PC-3 (cell line): ENCODE results near the gene DLEU7. TPM values are rescaled to one million over a fixed set of nuclear protein-coding genes. Genes with fewer than 3 reads are reported as not detected.

ENCODE experiments used
- ATAC-seq: fragments of 200-7000 bp; cut with Tn5 transposase; 2 replicates; pipeline ENCODE4 v1.9.1; 2020; ENCODE audit warnings: mild to moderate bottlenecking, moderate library complexity
- BruUV-seq: library from RNA; stranded (reverse); fragments of 400-500 nt; replicated peaks from 2 replicates; lab custom pipeline; 2021; lab: Mats Ljungman, UMichigan
- CTCF ChIA-PET: fragments of 300-600 bp; sonication (Branson Sonifier 250); formaldehyde crosslinking; loops from one replicate; lab custom pipeline; 2022; ENCODE audit warnings: antibody characterized with exemption; lab: Charles Lee
- POLR2A ChIA-PET: fragments of 300-600 bp; sonication (Branson Sonifier 250); formaldehyde crosslinking; loops from one replicate; lab custom pipeline; 2022; ENCODE audit warnings: antibody characterized with exemption; ENCODE audit not compliant: unreplicated experiment; lab: Charles Lee
- DNase-seq: peaks from one replicate; pipeline ENCODE4 v3.0.0-alpha.2; 2015
- H2AFZ ChIP-seq: fragments of 300-600 bp; sonication (generic); 2 replicates; pipeline ENCODE4 v1.6.0; 2016; ENCODE audit warnings: antibody characterized with exemption, low read length
- H3F3A ChIP-seq: fragments of 300-600 bp; sonication (generic); one replicate; pipeline ENCODE4 v1.6.0; 2017; ENCODE audit warnings: antibody characterized with exemption, low read length, control low read depth, mild to moderate bottlenecking; ENCODE audit not compliant: unreplicated experiment
- H3K27ac ChIP-seq: fragments of 300-600 bp; sonication (generic); 2 replicates; pipeline ENCODE4 v1.5.1; 2016; ENCODE audit warnings: mild to moderate bottlenecking, low read length
- H3K27me3 ChIP-seq: fragments of 300-600 bp; sonication (generic); 2 replicates; pipeline ENCODE4 v1.6.1; 2016; ENCODE audit warnings: low read length, mixed read lengths
- H3K36me3 ChIP-seq: fragments of 300-600 bp; sonication (generic); 2 replicates; pipeline ENCODE4 v1.6.1; 2016; ENCODE audit warnings: low read depth, mixed run types, low read length, mixed read lengths
- H3K4me1 ChIP-seq: fragments of 300-600 bp; sonication (generic); 2 replicates; pipeline ENCODE4 v1.5.1; 2016; ENCODE audit warnings: low read length; ENCODE audit not compliant: insufficient read depth
- H3K4me2 ChIP-seq: fragments of 300-600 bp; sonication (generic); 2 replicates; pipeline ENCODE4 v1.6.0; 2016; ENCODE audit warnings: low read length
- H3K4me3 ChIP-seq: fragments of 300-600 bp; sonication (generic); 2 replicates; pipeline ENCODE4 v1.5.1; 2016; ENCODE audit warnings: mild to moderate bottlenecking, low read length, mixed read lengths
- H3K79me2 ChIP-seq: fragments of 300-600 bp; sonication (generic); 2 replicates; pipeline ENCODE4 v1.6.1; 2017; ENCODE audit warnings: low read length, mixed read lengths
- H3K9ac ChIP-seq: fragments of 300-600 bp; sonication (generic); 2 replicates; pipeline ENCODE4 v1.6.0; 2016; ENCODE audit warnings: mild to moderate bottlenecking, low read length
- H3K9me2 ChIP-seq: fragments of 300-600 bp; sonication (generic); replicated peaks from 2 replicates; pipeline ENCODE4 v1.6.1; 2016; ENCODE audit warnings: mixed run types, low read length, mixed read lengths
- H3K9me3 ChIP-seq: fragments of 300-600 bp; sonication (generic); 2 replicates; pipeline ENCODE4 v1.6.1; 2016; ENCODE audit warnings: low read length, mixed read lengths
- H4K20me1 ChIP-seq: fragments of 300-600 bp; sonication (generic); 2 replicates; pipeline ENCODE4 v1.6.1; 2016; ENCODE audit warnings: low read length, mixed read lengths
- EZH2 ChIP-seq: fragments of 300-600 bp; sonication (generic); IDR thresholded peaks from one replicate; pipeline ENCODE4 v1.6.1; 2017; ENCODE audit warnings: antibody characterized with exemption, mild to moderate bottlenecking, low read length; ENCODE audit not compliant: unreplicated experiment
- EZH2phosphoT487 ChIP-seq: fragments of 300-600 bp; sonication (generic); IDR thresholded peaks from 2 replicates; pipeline ENCODE4 v1.6.1; 2018; ENCODE audit warnings: mild to moderate bottlenecking, antibody characterized with exemption, low read length, borderline replicate concordance
- intact Hi-C: fragments of 100-400 bp; cut with micrococcal nuclease; formaldehyde crosslinking; loops from 2 replicates; pipeline ENCODE4 v1.9.0; 2023
- total RNA-seq: library from RNA; depleted of rRNA; stranded (reverse); fragments of >200 nt; gene quantifications from 2 replicates; pipeline ENCODE4 v1.2.3, GENCODE V29; 2014
- TF ChIP-seq, protein P1 (sequence below): fragments of 300-600 bp; sonication (generic); conservative IDR thresholded peaks from 2 replicates; pipeline ENCODE4 v1.5.1; 2017; ENCODE audit warnings: antibody characterized with exemption, low read depth, mild to moderate bottlenecking, low read length

DLEU7 gene
- total RNA-seq, 1 experiment from 2014 or later: not detected

DNA sequence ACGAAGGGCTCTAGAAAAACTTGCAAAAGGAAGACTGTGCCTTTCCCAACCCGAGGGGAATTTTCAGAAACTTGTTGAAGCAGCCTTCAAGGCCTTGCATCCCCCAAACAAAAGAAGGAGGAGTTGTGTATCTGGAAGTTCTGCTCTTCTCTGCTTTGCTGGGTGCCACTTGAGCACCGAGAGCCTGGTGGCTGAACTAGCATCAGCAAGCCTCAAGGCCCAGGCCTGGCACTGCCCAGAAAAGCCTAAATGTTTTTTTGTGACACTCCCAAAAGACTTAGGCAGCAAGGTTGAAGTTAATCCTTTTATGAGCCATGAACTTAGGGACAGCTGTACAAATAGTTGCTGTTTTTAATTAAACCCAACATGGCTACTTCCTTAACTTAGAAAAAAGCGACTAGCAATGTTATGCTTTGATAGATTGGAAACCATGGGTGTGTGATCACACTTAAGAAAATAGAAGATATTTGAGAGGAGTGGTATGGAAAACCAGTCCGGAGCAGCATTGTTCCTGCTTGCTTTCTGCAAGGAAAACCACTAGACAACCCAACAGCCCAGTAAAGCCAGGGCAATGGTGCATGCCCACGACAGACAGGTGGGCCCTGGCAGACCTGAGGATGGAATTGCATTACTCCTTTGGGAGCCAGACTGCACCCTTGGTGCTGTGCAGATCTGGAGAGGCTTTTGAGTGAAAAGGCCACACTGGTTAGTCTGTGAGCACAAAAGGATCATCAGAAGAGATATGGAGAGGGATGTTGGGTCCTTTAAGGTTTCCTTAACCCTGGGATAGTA, 788 bp upstream of the DLEU7 start:
- H3K27ac ChIP-seq: no peak overlapping the region
- DNase-seq: no peak
- no peaks in the 10 kb centered on the region for H3K9me3 ChIP-seq
- no peak overlapping the region for H3K4me3 ChIP-seq
- no peak overlapping the region for H2AFZ ChIP-seq
- no peak for ATAC-seq
- no peaks in the 10 kb centered on the region for H3F3A ChIP-seq
- intact Hi-C loops: no loop called here
- TF ChIP-seq EZH2: no peak
- TF ChIP-seq, protein P1, sequence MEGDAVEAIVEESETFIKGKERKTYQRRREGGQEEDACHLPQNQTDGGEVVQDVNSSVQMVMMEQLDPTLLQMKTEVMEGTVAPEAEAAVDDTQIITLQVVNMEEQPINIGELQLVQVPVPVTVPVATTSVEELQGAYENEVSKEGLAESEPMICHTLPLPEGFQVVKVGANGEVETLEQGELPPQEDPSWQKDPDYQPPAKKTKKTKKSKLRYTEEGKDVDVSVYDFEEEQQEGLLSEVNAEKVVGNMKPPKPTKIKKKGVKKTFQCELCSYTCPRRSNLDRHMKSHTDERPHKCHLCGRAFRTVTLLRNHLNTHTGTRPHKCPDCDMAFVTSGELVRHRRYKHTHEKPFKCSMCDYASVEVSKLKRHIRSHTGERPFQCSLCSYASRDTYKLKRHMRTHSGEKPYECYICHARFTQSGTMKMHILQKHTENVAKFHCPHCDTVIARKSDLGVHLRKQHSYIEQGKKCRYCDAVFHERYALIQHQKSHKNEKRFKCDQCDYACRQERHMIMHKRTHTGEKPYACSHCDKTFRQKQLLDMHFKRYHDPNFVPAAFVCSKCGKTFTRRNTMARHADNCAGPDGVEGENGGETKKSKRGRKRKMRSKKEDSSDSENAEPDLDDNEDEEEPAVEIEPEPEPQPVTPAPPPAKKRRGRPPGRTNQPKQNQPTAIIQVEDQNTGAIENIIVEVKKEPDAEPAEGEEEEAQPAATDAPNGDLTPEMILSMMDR: no peak
- no peak for TF ChIP-seq EZH2phosphoT487
- no peak overlapping the region for H3K4me2 ChIP-seq
- no peaks in the 10 kb centered on the region for H3K36me3 ChIP-seq
- H3K9me2 ChIP-seq: no peaks in the 10 kb centered on the region
- H3K27me3 ChIP-seq: no peaks in the 10 kb centered on the region
- BruUV-seq: no TSS peak
- no peak overlapping the region for H3K9ac ChIP-seq
- H3K4me1 ChIP-seq: no peaks in the 10 kb centered on the region
- POLR2A ChIA-PET: no interaction called here
- CTCF ChIA-PET: no interaction called here
- no peaks in the 10 kb centered on the region for H3K79me2 ChIP-seq
- H4K20me1 ChIP-seq: no peaks in the 10 kb centered on the region

DNA sequence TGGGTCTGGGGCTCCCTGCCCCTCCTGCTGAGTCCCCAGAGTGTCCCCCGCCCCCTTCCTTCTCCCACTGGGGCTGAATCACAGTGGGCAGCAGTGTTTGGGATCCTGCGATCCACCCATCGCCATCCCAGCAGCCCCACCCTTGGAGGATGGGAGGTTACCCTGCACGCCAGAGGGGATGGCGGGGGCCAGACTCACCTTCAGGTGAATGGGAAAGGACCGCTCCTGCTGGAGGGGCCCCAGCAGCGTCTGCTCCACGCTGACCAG, 569 bp downstream of the DLEU7 start:
- ChIA-PET CTCF (no interaction called here), POLR2A (no interaction called here)
- no peaks in the 10 kb centered on the region for H3K27me3 ChIP-seq
- H3K4me2 ChIP-seq: no peak overlapping the region
- H3F3A ChIP-seq: no peaks in the 10 kb centered on the region
- no peak overlapping the region for H3K9ac ChIP-seq
- ATAC-seq (no peak), DNase-seq (no peak)
- no peaks in the 10 kb centered on the region for H3K9me2 ChIP-seq
- no TSS peak for BruUV-seq
- H3K4me1 ChIP-seq: no peaks in the 10 kb centered on the region
- H3K4me3 ChIP-seq: no peak overlapping the region
- no peaks in the 10 kb centered on the region for H3K79me2 ChIP-seq
- no peaks in the 10 kb centered on the region for H4K20me1 ChIP-seq
- no peak overlapping the region for H2AFZ ChIP-seq
- H3K27ac ChIP-seq: no peak overlapping the region
- TF ChIP-seq, protein P1: no peak
- TF ChIP-seq EZH2phosphoT487: no peak
- no peak for TF ChIP-seq EZH2
- intact Hi-C loops: no loop called here
- no peaks in the 10 kb centered on the region for H3K36me3 ChIP-seq
- no peaks in the 10 kb centered on the region for H3K9me3 ChIP-seq

DNA sequence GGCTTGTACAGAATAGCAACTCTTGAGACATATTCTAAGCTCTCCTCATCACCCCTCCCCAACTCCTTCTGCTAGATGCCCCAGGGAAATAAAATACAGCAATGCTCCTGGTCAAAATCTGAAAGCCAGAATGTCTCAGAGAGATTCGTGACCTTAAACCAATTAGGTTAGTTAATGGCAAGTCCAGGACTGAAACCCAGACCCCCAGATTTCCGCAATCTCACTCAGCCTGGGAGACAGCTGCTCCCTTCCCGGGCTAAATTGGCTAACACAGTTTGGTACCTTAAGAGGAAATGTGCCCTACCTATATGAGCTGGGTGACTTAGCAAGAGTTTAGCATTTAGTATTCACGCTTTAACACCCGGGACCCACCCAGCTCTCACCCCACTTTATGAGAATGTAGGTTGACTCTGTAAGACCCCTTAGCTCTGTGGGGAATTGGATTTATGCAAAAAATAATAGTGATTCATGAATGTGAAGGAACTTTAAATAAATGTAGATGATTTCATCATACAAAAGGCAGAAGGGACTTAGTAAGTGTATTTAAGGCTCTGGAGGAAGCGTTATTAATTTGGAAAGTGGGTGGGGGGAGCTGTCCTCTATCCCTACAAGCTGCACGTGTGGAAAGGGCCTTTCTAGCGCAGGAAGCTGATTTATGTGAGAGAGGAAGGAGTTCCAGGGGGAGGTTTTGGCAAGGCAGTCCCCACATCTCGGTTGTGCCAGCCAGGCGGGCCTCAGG, 1.1 kb downstream of the DLEU7 start:
- TF ChIP-seq, protein P1: no peak
- TF ChIP-seq EZH2 (no peak), EZH2phosphoT487 (no peak)
- POLR2A ChIA-PET: no interaction called here

More for the DNA sequence above, 1.1 kb downstream of the DLEU7 start:
- H3K36me3 ChIP-seq: no peaks in the 10 kb centered on the region
- no peaks in the 10 kb centered on the region for H3K9me3 ChIP-seq
- no peaks in the 10 kb centered on the region for H3K9me2 ChIP-seq
- ATAC-seq (no peak), DNase-seq (no peak)
- no peaks in the 10 kb centered on the region for H3K79me2 ChIP-seq
- no peak overlapping the region for H2AFZ ChIP-seq
- intact Hi-C loops: no loop called here
- H3K9ac ChIP-seq: no peak overlapping the region
- CTCF ChIA-PET: no interaction called here
- no peak overlapping the region for H3K4me3 ChIP-seq
- no peaks in the 10 kb centered on the region for H3K4me1 ChIP-seq
- H3K4me2 ChIP-seq: no peak overlapping the region
- no peaks in the 10 kb centered on the region for H3K27me3 ChIP-seq
- H4K20me1 ChIP-seq: no peaks in the 10 kb centered on the region
- no TSS peak for BruUV-seq
- H3K27ac ChIP-seq: no peak overlapping the region
- no peaks in the 10 kb centered on the region for H3F3A ChIP-seq
